B cell (primary cell): ENCODE measurements around the gene NMUR1.

ENCODE experiments used
- CTCF ChIP-seq: fragments of 200-600 bp; IDR thresholded peaks from one replicate; pipeline ENCODE4 v1.8.0; 2022; ENCODE audit warnings: antibody characterized with exemption, mild to moderate bottlenecking
- EZH2 ChIP-seq: IDR thresholded peaks from 2 replicates; pipeline ENCODE4 v1.6.1; 2012; ENCODE audit warnings: borderline replicate concordance, low read depth, mild to moderate bottlenecking, moderate library complexity, low read length; ENCODE audit not compliant: insufficient read depth, poor library complexity, severe bottlenecking

- TF ChIP-seq CTCF (no peak), EZH2 (no peak)
Observed at GRCh38 chr2:231531466-231531865, 1.2 kb upstream of the NMUR1 start.
